Ammon's horn (tissue), 1 donor: Measurements from ENCODE around the gene ORMDL2.
"Not testable (repeated sequence)": the region's sequence is repeated elsewhere in the genome, so short reads cannot be mapped to it uniquely, and the experiment has no call there.

Experiments used
- DNase-seq: peaks from one replicate; pipeline ENCODE4 v3.0.0-alpha.2; 2016; ENCODE audit warnings: low spot score

ORMDL2 gene

GRCh38 chr12:55828357-55828756 is 10.5 kb downstream of the ORMDL2 start:
- no peak for DNase-seq

- DNase-seq = peak; percentile 74
These were observed 12.2 kb downstream of the ORMDL2 start for GRCh38 chr12:55829967-55830600.

- DNase-seq = peak; percentile 84
These were observed 13.0 kb downstream of the ORMDL2 start for GRCh38 chr12:55830601-55831446.

- no peak for DNase-seq
These were observed 13.6 kb downstream of the ORMDL2 start for GRCh38 chr12:55831447-55831815.

- DNase-seq = no peak
These were observed 15.2 kb downstream of the ORMDL2 start for GRCh38 chr12:55833056-55833455.

- DNase-seq = not testable (repeated sequence)
These were observed 16.6 kb downstream of the ORMDL2 start for GRCh38 chr12:55834400-55834799.

- no peak for DNase-seq
These were observed 20.5 kb downstream of the ORMDL2 start for GRCh38 chr12:55838361-55838760.

- DNase-seq = no peak
These were observed 21.7 kb downstream of the ORMDL2 start for GRCh38 chr12:55839345-55840140.

GRCh38 chr12:55840581-55841351 is 22.9 kb downstream of the ORMDL2 start:
- DNase-seq = no peak

- no peak for DNase-seq
These were observed 25.0 kb downstream of the ORMDL2 start, which contains the start of gene MMP19 for GRCh38 chr12:55842681-55843429. Gene MMP19 (minus strand): TSS chr12:55842936. CDS start chr12:55842830, 106 bp downstream.

- no peak for DNase-seq
These were observed 25.6 kb downstream of the ORMDL2 start for GRCh38 chr12:55843431-55843830.

GRCh38 chr12:55844961-55845360 is 27.1 kb downstream of the ORMDL2 start:
- no peak for DNase-seq

- no peak for DNase-seq
These were observed 27.5 kb downstream of the ORMDL2 start for GRCh38 chr12:55845361-55845760.

- no peak for DNase-seq
These were observed 28.1 kb downstream of the ORMDL2 start for GRCh38 chr12:55845785-55846496.

- DNase-seq = no peak
These were observed 29.2 kb downstream of the ORMDL2 start for GRCh38 chr12:55847033-55847432.

GRCh38 chr12:55847603-55848291 is 29.9 kb downstream of the ORMDL2 start:
- peak; percentile 74 for DNase-seq

- DNase-seq = no peak
These were observed 31.9 kb downstream of the ORMDL2 start for GRCh38 chr12:55849616-55850343.

- no peak for DNase-seq
These were observed 32.6 kb downstream of the ORMDL2 start for GRCh38 chr12:55850401-55850800.

- DNase-seq = no peak
These were observed 33.1 kb downstream of the ORMDL2 start for GRCh38 chr12:55850893-55851292.
